ENCODE measurements around the gene ELP6.

ELP6 gene

GRCh38 chr3:47513125-47513929 is at the start of gene ELP6:
Gene ELP6, minus strand, starts transcription at chr3:47513712. Its CDS starts 122 bp downstream, at chr3:47513590.
- peak; percentile 98 for DNase-seq

GRCh38 chr3:47556351-47556750 is 42.8 kb upstream of the ELP6 start:
- DNase-seq: no peak

GRCh38 chr3:47554335-47554734 is 40.8 kb upstream of the ELP6 start:
- DNase-seq: no peak

- DNase-seq: no peak
These were observed 39.9 kb upstream of the ELP6 start for GRCh38 chr3:47553407-47553806.

GRCh38 chr3:47542471-47543173 is 29.1 kb upstream of the ELP6 start:
- DNase-seq: peak; percentile 13 to 25 (median 24)

- no peak for DNase-seq
These were observed 28.1 kb upstream of the ELP6 start for GRCh38 chr3:47541583-47542108.

- DNase-seq: no peak
These were observed 26.8 kb upstream of the ELP6 start for GRCh38 chr3:47540281-47540680.

GRCh38 chr3:47536967-47537366 is 23.5 kb upstream of the ELP6 start:
- no peak for DNase-seq

- peak in 1 of 3 donors; percentile 16 for DNase-seq
These were observed 22.8 kb upstream of the ELP6 start for GRCh38 chr3:47536221-47536891.

GRCh38 chr3:47533996-47534454 is 20.5 kb upstream of the ELP6 start:
- DNase-seq: peak in 1 of 3 donors; percentile 14

- DNase-seq: peak in 1 of 3 donors; percentile 5
These were observed 20.0 kb upstream of the ELP6 start for GRCh38 chr3:47533481-47533880.

GRCh38 chr3:47527952-47528725 is 14.6 kb upstream of the ELP6 start:
- no peak for DNase-seq

GRCh38 chr3:47525617-47526016 is 12.1 kb upstream of the ELP6 start:
- no peak for DNase-seq

GRCh38 chr3:47523310-47524073 is 10.0 kb upstream of the ELP6 start:
- DNase-seq: peak in 1 of 3 donors; percentile 13

GRCh38 chr3:47522082-47522987 is 8.8 kb upstream of the ELP6 start:
- DNase-seq: peak; percentile 93 to 94 (median 93)

GRCh38 chr3:47520756-47521155 is 7.2 kb upstream of the ELP6 start:
- no peak for DNase-seq

GRCh38 chr3:47517937-47518336 is 4.4 kb upstream of the ELP6 start:
- DNase-seq: no peak

- DNase-seq: no peak
These were observed 2.4 kb upstream of the ELP6 start for GRCh38 chr3:47515864-47516319.

GRCh38 chr3:47515100-47515499 is 1.6 kb upstream of the ELP6 start:
- DNase-seq: no peak

GRCh38 chr3:47512416-47513124 is 942 bp downstream of the ELP6 start:
- peak in 2 of 3 donors; percentile 7 to 18 for DNase-seq
